Stimulated activated CD4-positive, alpha-beta T cell treated with anti-CD3 and anti-CD28 coated beads, Interleukin-1b, Interleukin-23, amount 100 ng/mL, for 48 hours (primary cell): Measurements from ENCODE around the gene DDC.
"Not testable (repeated sequence)": the region's sequence is repeated elsewhere in the genome, so short reads cannot be mapped to it uniquely, and the experiment has no call there.

Experiments used
- DNase-seq: peaks from one replicate; pipeline ENCODE4 v3.0.0-alpha.2; 2020

The DDC gene

DNA sequence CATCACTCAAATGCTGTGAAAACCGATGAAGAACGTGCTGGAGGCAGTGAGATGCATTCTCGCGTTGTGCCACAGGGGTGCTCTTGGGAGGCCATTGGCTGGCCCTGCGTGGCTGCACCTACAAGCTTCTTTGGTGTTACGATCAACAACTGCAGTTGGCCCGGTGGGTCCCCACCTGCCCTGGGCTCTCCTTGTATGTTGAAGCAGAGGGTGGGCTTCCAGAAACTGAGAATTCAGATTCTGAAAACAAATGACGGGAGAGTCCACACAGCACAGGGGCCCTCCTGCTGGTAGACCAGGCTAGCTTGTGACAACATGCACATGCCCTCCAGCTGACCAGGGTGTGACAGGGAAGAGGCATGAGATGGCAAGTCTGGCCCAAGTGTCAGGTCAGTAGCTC lies 23.7 kb upstream of the DDC start:
- DNase-seq: no peak

DNA sequence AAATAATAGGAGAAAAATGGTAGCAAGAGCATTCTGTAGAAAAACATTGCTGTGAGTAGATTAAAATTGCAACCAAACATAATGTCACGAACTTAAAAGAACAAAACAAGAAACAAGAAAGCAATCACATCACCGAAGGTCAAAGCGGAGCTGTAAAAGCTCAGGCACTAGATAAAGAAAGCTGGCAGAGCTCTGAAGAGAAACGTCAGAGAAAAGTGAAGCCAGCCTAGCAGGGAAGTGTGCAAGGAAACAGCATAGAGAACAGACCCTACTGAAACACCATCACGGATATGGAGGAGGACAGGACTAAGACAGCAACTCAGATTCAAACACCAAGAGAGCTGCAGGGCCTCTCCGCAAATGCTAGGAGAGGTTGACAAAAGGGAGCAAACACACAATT lies 22.5 kb upstream of the DDC start:
- no peak for DNase-seq

DNA sequence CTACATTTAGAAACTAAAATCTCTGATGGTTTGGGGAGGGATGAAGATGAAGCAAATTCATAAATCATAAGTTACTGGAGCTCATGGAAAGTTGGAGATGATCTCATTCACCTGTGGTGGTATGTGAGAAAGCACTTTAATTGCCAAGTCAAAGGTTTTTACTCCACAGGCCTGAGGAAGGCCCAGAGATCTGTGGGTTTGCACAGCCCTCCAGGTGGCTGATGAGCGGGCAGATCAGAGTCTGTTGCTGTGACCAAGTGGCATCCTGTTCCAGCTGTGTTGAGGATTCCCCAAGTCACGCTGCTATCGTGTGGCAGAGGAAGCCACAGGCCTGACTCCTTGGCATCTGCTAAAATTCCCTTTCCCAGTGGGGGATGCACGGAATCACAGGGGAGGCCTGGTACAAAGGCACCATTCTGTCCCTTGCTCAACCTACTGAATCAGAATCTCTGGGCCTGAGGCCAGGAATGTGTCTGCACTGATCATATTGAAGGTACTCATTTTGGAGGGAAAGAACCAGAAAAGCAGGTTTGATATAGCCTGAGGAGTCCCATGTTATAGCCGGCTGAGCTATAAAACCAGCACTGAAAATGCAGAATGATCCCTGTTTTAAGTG lies 19.7 kb upstream of the DDC start:
- DNase-seq: no peak

DNA sequence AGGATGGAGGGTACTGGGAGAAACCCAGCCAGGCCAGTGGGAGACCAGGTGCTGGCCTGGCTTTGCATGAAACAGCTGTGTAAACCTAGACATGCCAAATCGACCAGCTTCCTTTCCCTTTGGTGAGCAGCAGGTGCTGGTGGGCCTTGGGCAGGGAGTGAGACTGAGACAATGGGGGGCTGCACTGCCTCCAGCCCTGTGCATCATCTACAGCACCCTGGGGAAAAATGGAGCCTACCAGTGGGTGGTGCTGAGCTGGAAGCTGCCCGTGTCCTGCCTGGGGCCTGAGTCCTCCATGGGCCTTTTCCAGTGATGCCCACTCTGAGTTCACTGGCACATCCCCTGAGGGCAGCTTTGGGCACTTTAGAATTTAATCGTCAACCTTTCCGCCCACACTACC lies 19.2 kb upstream of the DDC start:
- no peak for DNase-seq

DNA sequence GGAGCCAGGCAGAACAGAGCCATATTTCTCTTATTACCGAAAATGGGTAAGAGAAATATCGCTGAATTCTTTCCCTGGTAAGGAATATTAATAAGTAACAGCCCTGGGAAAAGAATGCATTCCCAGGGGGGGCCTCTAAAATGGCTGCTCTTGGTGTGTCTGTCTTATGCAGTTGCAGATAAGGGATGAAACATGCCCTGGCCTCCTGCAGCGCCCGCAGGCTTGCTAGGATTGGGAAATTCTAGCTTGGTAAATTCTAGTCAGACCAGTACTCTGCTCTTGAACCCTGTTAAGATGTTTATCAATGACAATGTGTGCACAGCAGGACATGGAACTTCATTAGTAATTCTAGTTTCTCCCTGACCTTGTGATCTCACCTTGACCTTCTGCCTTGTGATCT lies 18.1 kb upstream of the DDC start:
- DNase-seq: not testable (repeated sequence)

DNA sequence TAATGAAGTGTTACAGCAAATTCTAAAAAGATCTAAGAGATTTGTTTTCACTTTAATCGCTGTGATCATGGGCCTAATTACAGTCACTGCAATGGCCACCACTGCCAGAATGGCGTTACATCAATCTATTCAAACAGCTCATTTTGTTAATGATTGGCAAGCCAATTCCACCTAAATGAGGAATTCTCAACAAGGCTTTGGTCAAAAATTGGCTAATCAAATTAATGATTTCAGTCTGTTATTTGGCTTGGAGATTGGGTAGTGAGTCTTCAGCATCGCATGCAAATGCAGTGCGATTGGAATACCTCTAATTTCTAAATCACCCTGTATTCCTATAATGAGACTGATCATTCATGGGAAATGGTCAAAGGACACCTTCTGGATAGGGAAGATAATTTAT lies 17.1 kb upstream of the DDC start:
- DNase-seq: not testable (repeated sequence)

DNA sequence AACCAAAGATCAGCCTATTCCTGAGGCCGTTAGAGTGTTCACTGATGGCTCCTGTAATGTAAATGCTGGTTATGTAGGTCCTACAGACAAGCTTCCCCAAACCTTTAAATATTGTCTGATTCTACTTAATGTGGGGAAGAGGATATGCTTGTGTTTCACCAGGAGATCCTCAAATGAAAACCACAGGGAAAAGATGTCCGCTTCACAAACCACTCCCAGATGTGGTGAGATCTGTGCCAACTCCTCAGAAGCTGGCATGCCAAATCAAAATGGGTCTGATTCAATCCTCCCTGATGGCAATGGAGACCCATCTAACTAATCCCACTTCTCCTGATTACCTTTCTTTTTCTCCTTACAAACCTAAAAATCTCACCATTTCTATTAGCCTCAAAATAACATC lies 15.5 kb upstream of the DDC start:
- not testable (repeated sequence) for DNase-seq

DNA sequence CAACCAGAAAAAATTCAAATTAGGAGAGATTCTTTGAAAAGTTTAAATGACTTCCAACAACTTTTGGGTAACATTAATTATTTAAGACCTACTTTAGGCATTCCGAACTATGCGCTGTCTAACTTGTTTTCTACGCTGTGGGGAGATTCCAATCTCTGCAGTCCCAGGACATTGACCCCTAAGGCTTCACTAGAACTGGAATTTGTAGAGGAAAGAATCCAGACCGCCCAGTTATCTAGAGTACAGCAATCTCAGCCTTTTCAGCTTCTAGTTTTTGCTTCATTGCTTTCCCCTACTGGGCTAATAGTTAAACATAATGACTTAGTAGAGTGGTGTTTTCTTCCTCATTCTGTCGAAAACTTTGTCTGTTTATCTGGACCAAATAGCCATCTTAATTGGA lies 14.9 kb upstream of the DDC start:
- no peak for DNase-seq

DNA sequence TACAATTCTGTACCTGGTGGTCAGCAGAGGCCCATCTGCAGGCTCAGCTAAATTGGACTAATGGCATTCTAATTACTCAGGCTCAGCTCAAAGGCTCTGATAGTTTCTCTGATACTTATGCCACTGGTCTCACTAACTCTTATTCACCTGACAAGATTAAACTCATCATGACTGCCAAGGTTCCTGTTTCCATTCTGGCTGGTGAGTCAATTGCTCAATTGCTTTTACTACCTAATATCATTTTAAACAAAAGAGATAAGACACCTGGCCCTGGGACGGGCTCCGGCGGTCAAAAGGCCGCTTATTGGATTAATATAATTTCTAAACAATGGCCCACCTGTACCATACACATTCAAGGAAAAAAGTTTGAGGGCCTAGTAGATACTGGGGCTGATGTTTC lies 12.9 kb upstream of the DDC start:
- DNase-seq: not testable (repeated sequence)

DNA sequence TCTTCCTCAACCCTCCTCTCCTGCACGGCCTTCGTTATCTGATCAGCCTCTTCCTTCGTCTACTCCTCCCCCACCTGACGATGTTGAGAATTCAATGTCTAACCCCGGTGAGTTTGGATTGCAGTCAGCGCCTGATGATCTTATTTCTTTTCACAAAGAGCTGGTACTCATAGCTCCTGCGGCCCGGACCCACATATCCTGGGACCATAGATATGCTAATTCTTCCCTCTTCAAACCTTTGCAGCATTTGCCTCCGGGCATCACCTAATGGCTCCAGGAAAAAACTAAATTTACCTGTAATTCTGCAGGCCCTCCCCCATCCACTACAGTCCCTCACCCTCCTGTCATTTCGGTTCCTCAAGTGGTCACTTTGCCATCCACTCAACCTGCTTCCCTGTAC lies 12.4 kb upstream of the DDC start:
- no peak for DNase-seq

DNA sequence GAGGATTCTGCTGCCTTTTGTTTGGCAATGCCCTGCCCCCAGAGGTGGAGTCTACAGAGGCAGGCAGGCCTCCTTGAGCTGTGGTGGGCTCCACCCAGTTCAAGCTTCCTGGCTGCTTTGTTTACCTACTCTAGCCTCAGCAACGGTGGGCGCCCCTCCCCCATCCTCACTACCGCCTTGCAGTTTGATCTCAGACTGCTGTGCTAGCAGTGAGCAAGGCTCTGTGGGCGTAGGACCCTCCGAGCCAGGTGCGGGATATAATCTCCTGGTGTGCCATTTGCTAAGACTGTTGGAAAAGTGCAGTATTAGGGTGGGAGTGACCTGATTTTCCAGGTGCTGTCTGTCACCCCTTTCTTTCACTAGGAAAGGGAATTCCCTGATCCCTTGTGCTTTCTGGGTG lies 11.2 kb upstream of the DDC start:
- DNase-seq: not testable (repeated sequence)

DNA sequence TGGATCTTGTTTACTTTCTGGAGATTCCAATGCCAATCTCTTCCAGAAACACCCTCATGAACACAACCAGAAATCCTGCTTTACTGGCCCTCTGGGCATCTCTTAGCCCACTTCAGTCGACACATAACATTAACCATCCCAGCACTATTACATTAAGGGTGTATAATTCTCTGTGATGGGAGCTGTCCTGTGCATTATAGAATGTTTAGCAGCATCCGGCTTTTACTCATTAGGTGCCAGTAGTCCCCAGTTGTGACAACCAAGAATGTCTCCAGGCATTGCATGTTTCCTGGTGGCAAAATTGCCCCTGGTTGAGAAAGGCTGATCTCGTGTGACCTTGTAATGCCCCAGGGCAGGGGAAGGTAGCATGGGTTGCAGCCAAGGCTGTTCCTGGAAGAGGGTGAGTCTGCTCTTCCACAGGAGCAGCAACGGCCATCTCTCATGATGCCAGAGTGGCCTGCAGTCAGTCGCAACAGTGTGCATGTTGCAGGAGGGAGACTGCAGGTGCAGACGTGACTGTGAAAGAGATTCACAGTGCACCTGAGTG lies 2.6 kb upstream of the DDC start:
- DNase-seq: no peak

DNA sequence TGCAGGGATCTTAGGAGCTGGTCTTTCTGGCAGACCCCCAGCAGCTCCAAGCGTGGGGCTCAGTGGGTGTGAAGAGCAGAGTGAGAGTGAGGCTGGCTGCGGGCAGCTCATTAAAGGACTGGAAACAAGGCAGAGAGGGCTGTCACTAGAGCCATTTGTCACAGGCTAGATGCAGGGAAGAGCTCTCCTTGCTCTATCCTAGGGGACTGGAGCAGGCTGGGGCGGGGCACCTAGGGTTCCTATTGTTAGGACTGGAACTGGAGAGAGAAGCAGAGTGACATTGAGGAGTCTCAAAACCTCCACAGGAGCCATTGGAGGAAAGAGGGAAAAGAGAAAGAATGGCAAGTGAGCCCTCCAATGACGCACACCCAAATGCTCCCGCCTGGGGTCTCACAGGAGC lies 772 bp upstream of the DDC start:
- no peak for DNase-seq

DNA sequence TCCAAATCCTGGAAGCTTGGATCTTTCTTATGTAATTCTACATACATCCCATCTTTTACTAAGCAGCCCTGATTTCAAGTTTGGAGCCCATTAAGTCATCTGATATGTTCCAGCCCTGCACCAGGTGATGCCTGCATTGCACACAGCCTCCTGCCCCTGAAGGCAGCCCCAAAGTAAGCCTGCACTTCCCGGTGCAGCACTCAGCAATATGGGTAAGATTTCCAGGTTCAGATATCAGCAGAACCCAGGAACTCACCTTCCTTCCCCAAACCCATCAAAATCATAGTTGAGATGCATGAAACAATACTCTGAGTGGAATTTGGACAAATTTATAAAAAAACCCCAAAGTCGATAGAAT lies 333 bp upstream of the DDC start:
- no peak for DNase-seq

DNA sequence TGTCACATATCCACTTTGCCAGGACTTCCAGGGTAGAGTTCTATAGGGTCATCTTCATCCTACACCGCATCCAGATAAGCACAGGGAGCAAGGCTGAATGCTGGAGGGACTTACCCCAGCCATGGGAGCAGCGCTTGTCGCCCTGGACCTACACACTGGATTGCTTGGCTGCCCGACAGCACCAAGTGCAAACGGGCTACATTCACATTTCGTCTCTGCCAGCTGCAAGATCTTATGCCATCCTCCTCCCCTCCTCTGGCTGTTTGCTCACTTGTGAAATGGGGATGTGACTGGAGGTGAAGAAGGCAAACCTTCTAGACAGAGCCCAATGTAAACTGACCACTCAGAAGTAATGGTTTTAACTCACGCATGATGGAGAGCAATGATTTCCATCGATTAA lies 1.0 kb downstream of the DDC start:
- no peak for DNase-seq

DNA sequence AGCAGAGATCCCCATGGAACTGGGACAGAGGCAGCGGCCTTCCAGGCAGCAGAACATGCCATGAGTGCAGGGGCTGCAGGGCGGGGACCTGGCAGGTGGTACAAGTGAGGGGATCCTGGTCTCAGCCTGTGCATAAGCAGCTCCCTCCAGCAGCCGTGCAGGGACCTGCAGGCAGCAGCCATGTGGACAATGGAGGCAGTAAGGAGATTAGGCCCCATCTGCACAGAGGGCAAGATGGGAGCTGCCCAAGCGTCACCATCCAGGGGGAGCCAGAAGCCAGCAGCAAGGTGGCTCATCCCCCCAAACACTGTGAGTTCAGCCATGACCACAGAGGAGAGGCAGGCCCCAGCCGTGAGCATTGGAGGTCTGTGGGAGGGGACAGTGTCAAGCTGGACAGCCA lies 3.1 kb downstream of the DDC start:
- DNase-seq: no peak

DNA sequence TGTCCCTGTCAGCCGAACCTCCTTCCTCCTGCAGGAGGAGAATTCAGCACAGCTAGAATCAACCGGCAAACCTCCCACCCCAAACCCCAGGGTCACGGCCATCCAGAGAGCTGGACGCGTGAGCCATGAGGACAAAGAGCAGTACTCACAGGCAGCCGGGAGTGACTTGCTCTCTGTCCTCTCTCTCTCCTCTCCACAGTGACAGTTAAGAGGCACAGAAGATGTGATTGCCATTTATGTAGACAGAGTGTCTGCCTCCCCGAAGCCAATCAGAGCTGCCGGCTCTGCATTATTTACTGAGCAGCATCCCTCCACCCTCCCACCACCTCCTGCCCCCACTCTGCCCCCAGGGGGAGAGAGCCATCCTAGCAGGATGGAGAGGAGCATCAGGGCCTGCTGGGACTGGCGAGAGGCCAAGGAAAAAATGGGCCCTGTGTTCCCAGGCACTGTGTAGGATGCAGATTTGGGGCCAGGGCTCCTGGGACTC lies 4.3 kb downstream of the DDC start:
- DNase-seq: no peak

DNA sequence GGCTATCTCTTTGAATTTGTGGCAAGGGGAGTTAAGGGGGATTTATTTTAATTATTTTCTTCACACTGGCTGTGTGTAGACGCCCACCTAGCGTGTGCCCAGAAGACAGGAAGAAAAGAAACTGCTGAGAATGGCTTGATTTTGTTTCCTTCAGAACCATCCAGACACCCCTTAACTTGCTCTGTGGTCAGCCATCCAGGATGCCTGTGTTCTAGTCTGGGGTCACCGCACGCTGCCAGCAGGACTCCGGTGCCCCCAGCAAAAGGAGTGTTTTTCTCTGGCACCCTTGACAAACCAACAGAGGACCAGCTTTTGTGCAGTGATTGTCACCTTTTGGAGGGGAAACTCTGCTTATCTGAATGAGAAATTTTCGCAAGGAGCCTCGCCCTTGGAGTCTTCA lies 5.3 kb downstream of the DDC start:
- DNase-seq: no peak

DNA sequence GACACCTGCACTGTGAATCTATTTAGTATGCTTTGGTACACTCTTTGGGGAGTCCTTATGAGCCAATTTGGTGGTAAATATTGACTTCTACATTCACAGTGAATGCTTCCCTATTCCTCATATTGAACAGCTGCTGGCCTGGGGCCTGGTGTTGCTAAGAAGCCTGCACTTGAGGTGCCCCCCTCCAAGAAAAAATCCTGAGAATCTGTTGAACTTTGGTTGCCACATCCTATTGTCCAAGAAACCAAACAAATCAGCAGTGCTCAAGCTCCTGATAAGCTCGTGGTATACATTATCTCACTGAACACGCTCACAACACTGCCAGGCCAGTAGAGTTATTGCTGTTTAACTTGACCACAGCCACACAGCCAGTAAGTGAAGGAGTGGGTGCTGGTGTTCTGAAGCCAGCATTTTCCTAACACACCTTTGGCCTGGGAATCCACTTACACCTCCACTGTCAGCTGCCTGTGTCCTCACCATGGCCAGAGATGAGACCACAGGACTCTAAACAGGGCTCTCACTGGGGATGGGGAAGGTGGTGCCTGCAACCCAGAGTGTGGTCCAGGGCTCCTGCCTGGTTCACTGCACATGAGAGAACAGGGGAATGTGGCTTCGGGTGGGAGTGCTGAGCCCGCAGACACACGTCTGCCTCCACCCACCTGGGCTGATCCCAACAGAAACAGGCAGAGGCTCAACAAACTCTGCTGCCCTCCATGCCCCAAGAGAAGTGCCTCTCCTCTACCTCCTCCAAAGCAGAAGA lies 6.7 kb downstream of the DDC start:
- DNase-seq: no peak

DNA sequence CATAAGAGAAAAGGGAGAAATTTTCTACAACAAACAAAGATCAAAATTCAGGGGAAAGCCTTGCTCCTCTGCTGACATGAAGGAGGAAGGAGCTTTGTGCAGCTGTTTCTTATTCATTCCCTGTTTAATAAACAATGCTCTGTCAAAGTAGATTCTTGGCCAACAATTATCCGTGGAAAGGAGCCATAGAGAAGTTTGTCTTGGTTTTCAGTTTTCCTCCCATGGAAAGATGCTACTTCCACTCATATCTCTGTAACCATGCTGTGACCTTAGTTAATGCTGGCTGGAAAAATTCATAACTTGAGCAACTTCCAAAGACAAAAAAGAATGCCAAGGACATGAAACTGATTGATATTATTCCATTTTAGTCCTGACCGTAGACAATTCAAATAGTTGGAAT lies 8.1 kb downstream of the DDC start:
- no peak for DNase-seq

DNA sequence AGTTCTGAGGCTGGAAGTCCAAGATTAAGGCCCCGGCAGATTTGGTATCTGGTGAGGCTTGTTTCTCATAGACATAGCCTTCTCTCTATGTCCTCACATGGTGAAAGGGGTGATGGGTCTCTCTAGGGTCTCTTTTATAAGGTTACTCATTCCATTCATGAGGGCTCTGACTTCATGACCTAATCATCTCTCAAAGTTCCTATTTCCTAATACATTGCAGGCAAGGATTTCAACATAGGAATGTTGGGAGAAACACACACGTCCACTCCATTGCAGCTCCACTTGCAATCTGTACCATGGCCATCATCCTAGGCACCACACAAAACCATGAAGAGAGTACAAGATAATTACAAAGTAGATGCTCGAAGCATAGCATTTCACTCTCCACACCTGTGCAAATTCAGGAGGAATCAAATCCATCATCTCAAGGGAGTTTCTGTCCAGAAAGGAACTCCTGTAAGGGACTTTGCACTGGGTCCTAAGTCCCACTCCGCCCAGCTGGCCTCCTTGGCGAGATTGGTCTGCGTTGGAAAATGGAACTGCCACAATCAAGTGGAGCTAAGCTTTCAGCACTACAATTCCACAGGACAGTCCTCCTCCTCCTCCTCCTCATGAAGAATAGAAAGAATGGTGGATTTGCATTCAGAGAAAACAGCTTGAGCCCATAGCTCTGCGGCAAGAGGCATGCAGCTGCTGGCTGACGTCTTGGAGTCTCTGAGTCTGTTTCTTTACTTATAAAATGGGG lies 8.8 kb downstream of the DDC start:
- no peak for DNase-seq

DNA sequence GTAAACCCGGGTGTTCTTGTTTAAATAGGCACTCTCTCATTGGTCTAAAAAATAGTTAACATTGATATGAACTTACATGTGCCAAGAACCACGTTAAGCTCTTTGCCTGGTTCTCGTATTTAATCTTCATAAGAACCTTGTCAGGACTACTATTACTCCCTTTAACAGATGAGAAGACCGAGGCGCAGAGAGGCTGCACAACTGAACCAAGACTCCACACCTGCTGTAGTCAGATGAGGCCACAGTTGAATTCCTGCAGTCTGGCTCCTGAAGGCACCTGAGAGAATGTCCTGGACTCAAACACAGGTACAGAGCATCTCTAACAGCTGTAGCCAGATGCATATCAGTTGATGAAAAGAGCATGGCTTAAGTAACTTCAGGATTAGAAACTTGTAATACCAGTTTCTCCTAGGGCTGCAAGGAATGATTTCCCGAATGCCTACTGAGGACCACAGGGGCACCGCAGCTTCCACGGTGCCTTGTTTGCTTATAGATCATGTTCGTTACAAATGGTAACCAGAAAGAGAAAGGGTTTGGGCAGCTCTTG lies 9.5 kb downstream of the DDC start:
- DNase-seq: no peak

DNA sequence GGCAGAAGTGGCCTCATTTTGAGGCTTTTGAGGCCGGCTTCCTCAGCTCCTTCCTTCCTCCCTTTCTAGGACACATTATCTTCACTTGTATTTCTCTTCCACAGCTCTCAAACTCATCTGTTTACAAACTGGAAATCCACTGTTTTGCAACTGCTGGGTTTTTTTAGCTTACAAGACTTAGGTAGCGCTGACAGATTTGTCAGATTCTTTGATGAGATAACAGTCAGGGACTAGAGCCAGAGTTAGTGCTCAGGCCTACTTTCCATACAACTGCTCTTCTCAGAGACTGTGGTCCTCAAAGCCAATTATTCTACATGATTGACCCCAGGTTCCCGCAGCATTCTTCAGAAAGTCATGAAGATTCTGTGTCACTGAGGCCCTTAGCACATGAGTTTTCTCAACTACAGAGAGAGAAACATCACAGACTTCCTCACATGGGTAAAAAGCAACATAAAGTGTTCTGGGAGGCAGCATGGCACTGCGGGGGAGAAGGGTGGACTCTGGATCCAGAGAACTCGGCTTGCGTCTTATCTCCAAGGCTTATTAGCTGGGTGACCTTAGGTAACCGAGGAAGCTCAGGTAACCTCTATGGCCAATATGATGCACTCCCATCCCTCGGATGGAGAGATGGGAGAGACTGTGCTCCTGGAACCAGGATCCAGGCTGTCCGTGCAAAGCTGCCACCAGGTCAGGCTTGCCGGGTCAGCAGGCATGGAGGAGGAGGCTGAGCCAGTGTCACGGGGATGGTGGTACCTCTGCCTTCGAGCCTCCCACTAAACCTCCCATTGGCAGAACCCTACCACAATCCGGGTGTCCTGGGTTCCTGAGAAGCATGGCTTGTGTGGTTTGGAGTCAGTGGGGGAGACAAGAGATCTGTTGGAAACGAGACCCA lies 10.5 kb downstream of the DDC start:
- DNase-seq: no peak
